ENCODE data around the gene HIVEP3.

- TF ChIP-seq POLR2A (IDR thresholded peaks at IDR 0.05) = no peak
- no peak for TF ChIP-seq CTCF (IDR thresholded peaks at IDR 0.05)
Observed at GRCh38 chr1:41837691-41838090, 81.0 kb downstream of the HIVEP3 start.

Data from tibial nerve (tissue), 3 donors.